Measurements from ENCODE around the gene TP53RK.

TP53RK gene

GRCh38 chr20:46638134-46638897 lies 50.9 kb downstream of the TP53RK start (continued):
- no peak for TF ChIP-seq ZNF776 (tag by site-specific recombination; IDR thresholded peaks at IDR 0.05; ENCODE audit: borderline replicate concordance)
- TF ChIP-seq ZNF670 (tag by site-specific recombination; IDR thresholded peaks at IDR 0.05; ENCODE audit: low read depth), result no peak
- TF ChIP-seq YY1 (tag by site-specific recombination; IDR thresholded peaks at IDR 0.05), result no peak
- TF ChIP-seq ZNF585B (tag by site-specific recombination; IDR thresholded peaks at IDR 0.05), result no peak

- Histone ChIP-seq H3K4me1 (ENCODE audit: control insufficient read depth, insufficient read depth, low read length) (no peaks in the 10 kb centered on the region), H3K36me3 (ENCODE audit: control insufficient read depth in 2 of 2, insufficient read depth in 1 of 2, low read length in 2 of 2) (no peaks in the 10 kb centered on the region), H3K9me3 (ENCODE audit: control insufficient read depth, insufficient read depth, low read depth, low read length) (no peaks in the 10 kb centered on the region), H3K4me3 (ENCODE audit: low read depth, low read length) (no peak overlapping the region), H3K27ac (ENCODE audit: extremely low read depth, low read depth, low read length) (no peak overlapping the region)
- ChIA-PET POLR2A (no interaction called here), CTCF (no interaction called here)
- TF ChIP-seq ZNF768 (tag by site-specific recombination; IDR thresholded peaks at IDR 0.05) (0 out of 2 replicates have a peak, but pooled peaks have one; percentile 35), GLIS1 (tag by site-specific recombination; IDR thresholded peaks at IDR 0.05) (no peak), ZBTB7A (tag by site-specific recombination; IDR thresholded peaks at IDR 0.05; ENCODE audit: low read depth) (no peak), ZNF302 (tag by site-specific recombination; IDR thresholded peaks at IDR 0.05; ENCODE audit: low read depth) (no peak)
Measured at GRCh38 chr20:46637427-46638133, 51.7 kb downstream of the TP53RK start.

GRCh38 chr20:46637020-46637419 lies 52.2 kb downstream of the TP53RK start:
- CTCF ChIA-PET, result no interaction called here
- H3K4me3 ChIP-seq (ENCODE audit: low read depth, low read length), result no peak overlapping the region
- H3K9me3 ChIP-seq (ENCODE audit: control insufficient read depth, insufficient read depth, low read depth, low read length), result no peaks in the 10 kb centered on the region
- no peak overlapping the region for H3K27ac ChIP-seq (ENCODE audit: extremely low read depth, low read depth, low read length)
- H3K4me1 ChIP-seq (ENCODE audit: control insufficient read depth, insufficient read depth, low read length), result no peaks in the 10 kb centered on the region
- no peaks in the 10 kb centered on the region for H3K36me3 ChIP-seq (ENCODE audit: control insufficient read depth in 2 of 2, insufficient read depth in 1 of 2, low read length in 2 of 2)
- POLR2A ChIA-PET, result no interaction called here
- no peak for TF ChIP-seq ZNF10 (tag by site-specific recombination; IDR thresholded peaks at IDR 0.05)

- ChIA-PET CTCF (no interaction called here), POLR2A (no interaction called here)
- H3K4me1 ChIP-seq (ENCODE audit: control insufficient read depth, insufficient read depth, low read length), result no peaks in the 10 kb centered on the region
- no peaks in the 10 kb centered on the region for H3K36me3 ChIP-seq (ENCODE audit: control insufficient read depth in 2 of 2, insufficient read depth in 1 of 2, low read length in 2 of 2)
- no peak overlapping the region for H3K4me3 ChIP-seq (ENCODE audit: low read depth, low read length)
- no peak overlapping the region for H3K27ac ChIP-seq (ENCODE audit: extremely low read depth, low read depth, low read length)
- TF ChIP-seq ZNF174 (tag by site-specific recombination; IDR thresholded peaks at IDR 0.05), result no peak
- no peak for TF ChIP-seq ZFP3 (tag by site-specific recombination; IDR thresholded peaks at IDR 0.05; ENCODE audit: low read depth)
- no peak for TF ChIP-seq ZNF239 (tag by site-specific recombination; IDR thresholded peaks at IDR 0.05)
- no peak for TF ChIP-seq ZNF660 (tag by site-specific recombination; IDR thresholded peaks at IDR 0.05)
- TF ChIP-seq ZFP37 (tag by site-specific recombination; IDR thresholded peaks at IDR 0.05), result no peak
- no peak for TF ChIP-seq ZNF23 (tag by site-specific recombination; IDR thresholded peaks at IDR 0.05; ENCODE audit: borderline replicate concordance)
- TF ChIP-seq ZNF837 (tag by site-specific recombination; IDR thresholded peaks at IDR 0.05), result no peak
- TF ChIP-seq ZNF473 (tag by site-specific recombination; IDR thresholded peaks at IDR 0.05), result no peak
- no peak for TF ChIP-seq ZNF830 (tag by site-specific recombination; IDR thresholded peaks at IDR 0.05; ENCODE audit: low read depth)
- TF ChIP-seq ZNF18 (tag by site-specific recombination; IDR thresholded peaks at IDR 0.05), result no peak
- no peak for TF ChIP-seq ZNF324 (tag by site-specific recombination; IDR thresholded peaks at IDR 0.05)
- no peak for TF ChIP-seq ZNF580 (tag by site-specific recombination; IDR thresholded peaks at IDR 0.05)
- no peak for TF ChIP-seq ZNF266 (tag by site-specific recombination; IDR thresholded peaks at IDR 0.05; ENCODE audit: low read depth)
- TF ChIP-seq ZFP69B (tag by site-specific recombination; IDR thresholded peaks at IDR 0.05), result no peak
- no peak for TF ChIP-seq AEBP2 (tag by site-specific recombination; IDR thresholded peaks at IDR 0.05; ENCODE audit: borderline replicate concordance)
- no peak for TF ChIP-seq ZNF624 (tag by site-specific recombination; IDR thresholded peaks at IDR 0.05)
- no peak for TF ChIP-seq HOXA7 (CRISPR knock-in tag; IDR thresholded peaks at IDR 0.05; ENCODE audit: borderline replicate concordance)
- TF ChIP-seq ZNF48 (tag by site-specific recombination; IDR thresholded peaks at IDR 0.05), result no peak
- no peaks in the 10 kb centered on the region for H3K9me3 ChIP-seq (ENCODE audit: control insufficient read depth, insufficient read depth, low read depth, low read length)
Measured at GRCh38 chr20:46636514-46636913, 52.7 kb downstream of the TP53RK start.
